Measurements from ENCODE around the gene SOAT1.

SOAT1 gene

DNA sequence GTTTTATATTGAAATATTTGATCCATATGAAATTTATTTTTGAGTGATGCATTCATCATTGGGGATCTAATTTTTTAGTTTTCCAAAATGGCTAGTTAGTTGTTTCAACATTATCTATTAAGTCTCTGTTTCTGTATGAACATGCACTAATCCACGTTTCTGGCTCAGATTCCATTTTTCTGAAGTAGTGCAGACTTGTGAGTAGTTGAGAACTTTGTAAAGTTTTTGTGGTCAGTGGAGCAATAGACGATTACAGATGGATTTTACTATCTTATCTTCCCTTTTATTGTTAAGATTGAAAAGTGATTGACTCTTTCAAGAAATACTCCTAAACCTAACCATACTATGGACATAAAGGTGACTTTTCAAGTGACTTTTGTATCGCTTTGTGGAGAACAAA is 16.7 kb downstream of the SOAT1 start:
- H3K9me2 ChIP-seq (replicated peaks; ENCODE audit: control insufficient read depth, low read length): no peaks in the 10 kb centered on the region
- H3F3A ChIP-seq (ENCODE audit: control insufficient read depth, insufficient read depth): no peaks in the 10 kb centered on the region
- no peak overlapping the region for H3K4me2 ChIP-seq (ENCODE audit: low read length)
- H3K36me3 ChIP-seq (ENCODE audit: control insufficient read depth, low read length): peaks cover 19% of the 10 kb centered on the region
- H3K9me3 ChIP-seq (ENCODE audit: control insufficient read depth, insufficient read depth, low read length): no peaks in the 10 kb centered on the region
- H3K4me1 ChIP-seq (ENCODE audit: control insufficient read depth, low read length): no peaks in the 10 kb centered on the region
- TF ChIP-seq EZH2phosphoT487 (IDR thresholded peaks at IDR 0.05; ENCODE audit: borderline replicate concordance, low read length): no peak
- TF ChIP-seq, protein P1, sequence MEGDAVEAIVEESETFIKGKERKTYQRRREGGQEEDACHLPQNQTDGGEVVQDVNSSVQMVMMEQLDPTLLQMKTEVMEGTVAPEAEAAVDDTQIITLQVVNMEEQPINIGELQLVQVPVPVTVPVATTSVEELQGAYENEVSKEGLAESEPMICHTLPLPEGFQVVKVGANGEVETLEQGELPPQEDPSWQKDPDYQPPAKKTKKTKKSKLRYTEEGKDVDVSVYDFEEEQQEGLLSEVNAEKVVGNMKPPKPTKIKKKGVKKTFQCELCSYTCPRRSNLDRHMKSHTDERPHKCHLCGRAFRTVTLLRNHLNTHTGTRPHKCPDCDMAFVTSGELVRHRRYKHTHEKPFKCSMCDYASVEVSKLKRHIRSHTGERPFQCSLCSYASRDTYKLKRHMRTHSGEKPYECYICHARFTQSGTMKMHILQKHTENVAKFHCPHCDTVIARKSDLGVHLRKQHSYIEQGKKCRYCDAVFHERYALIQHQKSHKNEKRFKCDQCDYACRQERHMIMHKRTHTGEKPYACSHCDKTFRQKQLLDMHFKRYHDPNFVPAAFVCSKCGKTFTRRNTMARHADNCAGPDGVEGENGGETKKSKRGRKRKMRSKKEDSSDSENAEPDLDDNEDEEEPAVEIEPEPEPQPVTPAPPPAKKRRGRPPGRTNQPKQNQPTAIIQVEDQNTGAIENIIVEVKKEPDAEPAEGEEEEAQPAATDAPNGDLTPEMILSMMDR (IDR thresholded peaks at IDR 0.05; ENCODE audit: low read depth, low read length, poor library complexity, severe bottlenecking): no peak
- H3K27ac ChIP-seq (ENCODE audit: low read depth, low read length): no peak overlapping the region
- H3K4me3 ChIP-seq (ENCODE audit: low read length): no peak overlapping the region
- no peaks in the 10 kb centered on the region for H4K20me1 ChIP-seq (ENCODE audit: control insufficient read depth, insufficient read depth, low read depth, low read length)
- no peaks in the 10 kb centered on the region for H3K27me3 ChIP-seq (ENCODE audit: control insufficient read depth, low read length)
- peaks cover 21% of the 10 kb centered on the region for H3K79me2 ChIP-seq (ENCODE audit: control insufficient read depth, low read length)

DNA sequence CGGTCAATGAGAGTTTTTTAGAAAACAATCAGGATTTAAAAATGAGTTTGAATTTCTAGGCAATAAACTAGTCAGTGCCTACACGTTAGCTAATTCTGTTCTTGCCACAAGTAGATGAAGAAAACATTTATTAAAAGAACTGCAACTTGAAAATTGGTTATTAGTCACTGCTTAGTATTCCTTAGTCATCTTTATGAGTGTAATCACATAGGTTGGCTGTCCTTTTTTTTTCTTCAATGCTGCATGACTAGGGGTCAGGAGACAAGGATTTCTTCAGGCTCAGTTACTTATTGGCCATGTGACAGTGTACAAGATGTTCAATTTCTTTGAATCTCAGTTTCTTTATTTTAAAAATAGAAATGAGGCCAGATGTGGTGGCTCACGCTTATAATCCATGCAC is 17.1 kb downstream of the SOAT1 start:
- no peaks in the 10 kb centered on the region for H3F3A ChIP-seq (ENCODE audit: control insufficient read depth, insufficient read depth)
- H4K20me1 ChIP-seq (ENCODE audit: control insufficient read depth, insufficient read depth, low read depth, low read length): no peaks in the 10 kb centered on the region
- H3K9me2 ChIP-seq (replicated peaks; ENCODE audit: control insufficient read depth, low read length): no peaks in the 10 kb centered on the region
- H3K4me3 ChIP-seq (ENCODE audit: low read length): no peak overlapping the region
- no peaks in the 10 kb centered on the region for H3K9me3 ChIP-seq (ENCODE audit: control insufficient read depth, insufficient read depth, low read length)
- H3K79me2 ChIP-seq (ENCODE audit: control insufficient read depth, low read length): peaks cover 17% of the 10 kb centered on the region
- H3K4me2 ChIP-seq (ENCODE audit: low read length): no peak overlapping the region
- H3K4me1 ChIP-seq (ENCODE audit: control insufficient read depth, low read length): no peaks in the 10 kb centered on the region
- TF ChIP-seq EZH2phosphoT487 (IDR thresholded peaks at IDR 0.05; ENCODE audit: borderline replicate concordance, low read length): no peak
- TF ChIP-seq, protein P1 (IDR thresholded peaks at IDR 0.05; ENCODE audit: low read depth, low read length, poor library complexity, severe bottlenecking): no peak
- peaks cover 16% of the 10 kb centered on the region for H3K36me3 ChIP-seq (ENCODE audit: control insufficient read depth, low read length)
- H3K27me3 ChIP-seq (ENCODE audit: control insufficient read depth, low read length): no peaks in the 10 kb centered on the region
- H3K27ac ChIP-seq (ENCODE audit: low read depth, low read length): no peak overlapping the region

DNA sequence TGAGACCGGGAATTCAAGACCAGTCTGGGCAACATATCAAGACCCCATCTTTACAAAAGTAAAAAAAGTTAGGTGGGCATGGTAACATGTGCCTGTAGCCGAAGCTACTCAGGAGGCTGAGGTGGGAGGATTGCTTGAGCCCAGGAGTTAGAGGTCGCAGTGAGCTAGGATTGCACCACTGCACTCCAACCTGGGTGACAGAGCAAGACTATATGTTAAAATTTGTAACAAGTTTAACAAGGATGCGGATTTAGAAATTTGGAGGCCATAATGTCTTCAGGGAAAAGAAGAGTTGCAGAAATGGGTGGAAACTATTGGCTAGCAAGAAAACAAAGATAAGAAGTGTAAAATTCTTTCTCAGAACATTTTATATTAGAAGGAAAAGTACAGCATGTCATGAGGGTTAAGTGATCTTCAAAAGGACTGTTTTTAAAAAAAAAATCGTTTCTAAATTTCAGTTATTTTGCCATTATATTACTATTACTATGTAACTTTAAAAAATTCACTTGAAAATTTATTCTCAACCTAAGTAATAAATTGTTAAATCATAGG is 17.6 kb downstream of the SOAT1 start:
- Histone ChIP-seq H3K27ac (ENCODE audit: low read depth, low read length) (no peak overlapping the region), H3K27me3 (ENCODE audit: control insufficient read depth, low read length) (no peaks in the 10 kb centered on the region), H3K9me3 (ENCODE audit: control insufficient read depth, insufficient read depth, low read length) (no peaks in the 10 kb centered on the region), H3K4me1 (ENCODE audit: control insufficient read depth, low read length) (no peaks in the 10 kb centered on the region), H3K36me3 (ENCODE audit: control insufficient read depth, low read length) (peaks cover 11% of the 10 kb centered on the region), H3K4me3 (ENCODE audit: low read length) (no peak overlapping the region), H3K4me2 (ENCODE audit: low read length) (no peak overlapping the region), H3K79me2 (ENCODE audit: control insufficient read depth, low read length) (peaks cover 12% of the 10 kb centered on the region), H3F3A (ENCODE audit: control insufficient read depth, insufficient read depth) (no peaks in the 10 kb centered on the region), H3K9me2 (replicated peaks; ENCODE audit: control insufficient read depth, low read length) (no peaks in the 10 kb centered on the region), H4K20me1 (ENCODE audit: control insufficient read depth, insufficient read depth, low read depth, low read length) (no peaks in the 10 kb centered on the region)
- TF ChIP-seq EZH2phosphoT487 (IDR thresholded peaks at IDR 0.05; ENCODE audit: borderline replicate concordance, low read length): no peak
- TF ChIP-seq, protein P1 (IDR thresholded peaks at IDR 0.05; ENCODE audit: low read depth, low read length, poor library complexity, severe bottlenecking): no peak
